ENCODE data around the gene OPCML.

DNA sequence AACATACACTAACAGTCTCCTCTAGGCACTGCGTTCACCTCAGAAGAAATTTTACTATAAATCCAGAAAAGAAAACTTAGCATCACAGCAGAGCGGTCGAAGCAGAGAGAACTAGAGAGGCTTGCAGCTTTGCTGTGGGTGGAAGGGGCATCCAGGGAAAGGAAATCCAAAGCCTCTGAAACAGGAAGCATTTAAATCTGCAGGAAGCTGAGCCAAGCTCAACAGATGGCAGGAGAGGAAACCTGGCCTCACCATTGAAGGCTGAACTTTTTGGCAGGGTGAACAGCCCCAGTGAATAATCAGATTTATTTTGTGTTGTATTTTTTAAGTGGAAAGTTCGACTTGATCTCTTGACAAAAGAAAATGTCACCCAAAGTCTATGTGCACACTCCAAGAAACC is 858.1 kb downstream of the OPCML start:
- TF ChIP-seq, protein P1, sequence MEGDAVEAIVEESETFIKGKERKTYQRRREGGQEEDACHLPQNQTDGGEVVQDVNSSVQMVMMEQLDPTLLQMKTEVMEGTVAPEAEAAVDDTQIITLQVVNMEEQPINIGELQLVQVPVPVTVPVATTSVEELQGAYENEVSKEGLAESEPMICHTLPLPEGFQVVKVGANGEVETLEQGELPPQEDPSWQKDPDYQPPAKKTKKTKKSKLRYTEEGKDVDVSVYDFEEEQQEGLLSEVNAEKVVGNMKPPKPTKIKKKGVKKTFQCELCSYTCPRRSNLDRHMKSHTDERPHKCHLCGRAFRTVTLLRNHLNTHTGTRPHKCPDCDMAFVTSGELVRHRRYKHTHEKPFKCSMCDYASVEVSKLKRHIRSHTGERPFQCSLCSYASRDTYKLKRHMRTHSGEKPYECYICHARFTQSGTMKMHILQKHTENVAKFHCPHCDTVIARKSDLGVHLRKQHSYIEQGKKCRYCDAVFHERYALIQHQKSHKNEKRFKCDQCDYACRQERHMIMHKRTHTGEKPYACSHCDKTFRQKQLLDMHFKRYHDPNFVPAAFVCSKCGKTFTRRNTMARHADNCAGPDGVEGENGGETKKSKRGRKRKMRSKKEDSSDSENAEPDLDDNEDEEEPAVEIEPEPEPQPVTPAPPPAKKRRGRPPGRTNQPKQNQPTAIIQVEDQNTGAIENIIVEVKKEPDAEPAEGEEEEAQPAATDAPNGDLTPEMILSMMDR (IDR thresholded peaks at IDR 0.05): no peak
- no peak for TF ChIP-seq POLR2A (IDR thresholded peaks at IDR 0.05)
